NCI-H2107 treated with DMSO at 0.1 percent for 48 hours (cell line): Measurements from ENCODE around the gene DNASE2B.
"Not testable (repeated sequence)": the region's sequence is repeated elsewhere in the genome, so short reads cannot be mapped to it uniquely, and the experiment has no call there.

ENCODE experiments used
- DNase-seq: peaks from one replicate; lab custom pipeline; 2025; ENCODE audit not compliant: unreplicated experiment; lab: John Stamatoyannopoulos, UW

DNASE2B gene

GRCh38 chr1:84448704-84449103 lies 50.4 kb downstream of the DNASE2B start:
- not testable (repeated sequence) for DNase-seq

GRCh38 chr1:84450910-84451309 lies 52.6 kb downstream of the DNASE2B start:
- DNase-seq: no peak

GRCh38 chr1:84452436-84452835 lies 54.2 kb downstream of the DNASE2B start:
- no peak for DNase-seq

GRCh38 chr1:84462118-84462517 lies 63.8 kb downstream of the DNASE2B start:
- DNase-seq: no peak
